Measurements from ENCODE around the gene SLX9.

SLX9 gene

GRCh38 chr21:44929799-44930542 lies 9.9 kb upstream of the SLX9 start:
- Histone ChIP-seq H3K9me3 (ENCODE audit: control insufficient read depth, insufficient read depth, low read length) (no peaks in the 10 kb centered on the region), H3K36me3 (ENCODE audit: control insufficient read depth, low read length) (no peaks in the 10 kb centered on the region), H4K20me1 (ENCODE audit: control insufficient read depth, insufficient read depth, low read depth, low read length) (peaks cover 11% of the 10 kb centered on the region), H3K79me2 (ENCODE audit: control insufficient read depth, low read length) (no peaks in the 10 kb centered on the region), H3K4me1 (ENCODE audit: control insufficient read depth, low read length) (peaks cover 77% of the 10 kb centered on the region), H3F3A (ENCODE audit: control insufficient read depth, insufficient read depth) (peaks cover 12% of the 10 kb centered on the region), H3K9me2 (replicated peaks; ENCODE audit: control insufficient read depth, low read length) (no peaks in the 10 kb centered on the region), H3K4me3 (ENCODE audit: low read length) (peak overlapping the region; percentile 61; the same call in 1 of the 2 replicates), H3K4me2 (ENCODE audit: low read length) (peak overlapping the region; percentile 91), H3K27ac (ENCODE audit: low read depth, low read length) (no peak overlapping the region), H3K27me3 (ENCODE audit: control insufficient read depth, low read length) (peaks cover 92% of the 10 kb centered on the region)
- no peak for TF ChIP-seq EZH2phosphoT487 (IDR thresholded peaks at IDR 0.05; ENCODE audit: borderline replicate concordance, low read length)
- TF ChIP-seq, protein P1, sequence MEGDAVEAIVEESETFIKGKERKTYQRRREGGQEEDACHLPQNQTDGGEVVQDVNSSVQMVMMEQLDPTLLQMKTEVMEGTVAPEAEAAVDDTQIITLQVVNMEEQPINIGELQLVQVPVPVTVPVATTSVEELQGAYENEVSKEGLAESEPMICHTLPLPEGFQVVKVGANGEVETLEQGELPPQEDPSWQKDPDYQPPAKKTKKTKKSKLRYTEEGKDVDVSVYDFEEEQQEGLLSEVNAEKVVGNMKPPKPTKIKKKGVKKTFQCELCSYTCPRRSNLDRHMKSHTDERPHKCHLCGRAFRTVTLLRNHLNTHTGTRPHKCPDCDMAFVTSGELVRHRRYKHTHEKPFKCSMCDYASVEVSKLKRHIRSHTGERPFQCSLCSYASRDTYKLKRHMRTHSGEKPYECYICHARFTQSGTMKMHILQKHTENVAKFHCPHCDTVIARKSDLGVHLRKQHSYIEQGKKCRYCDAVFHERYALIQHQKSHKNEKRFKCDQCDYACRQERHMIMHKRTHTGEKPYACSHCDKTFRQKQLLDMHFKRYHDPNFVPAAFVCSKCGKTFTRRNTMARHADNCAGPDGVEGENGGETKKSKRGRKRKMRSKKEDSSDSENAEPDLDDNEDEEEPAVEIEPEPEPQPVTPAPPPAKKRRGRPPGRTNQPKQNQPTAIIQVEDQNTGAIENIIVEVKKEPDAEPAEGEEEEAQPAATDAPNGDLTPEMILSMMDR (IDR thresholded peaks at IDR 0.05; ENCODE audit: low read depth, low read length, poor library complexity, severe bottlenecking), result no peak

- Histone ChIP-seq H3K79me2 (ENCODE audit: control insufficient read depth, low read length) (no peaks in the 10 kb centered on the region), H3K4me2 (ENCODE audit: low read length) (peak overlapping the region; percentile 91), H4K20me1 (ENCODE audit: control insufficient read depth, insufficient read depth, low read depth, low read length) (peaks cover 11% of the 10 kb centered on the region), H3K9me3 (ENCODE audit: control insufficient read depth, insufficient read depth, low read length) (no peaks in the 10 kb centered on the region), H3K9me2 (replicated peaks; ENCODE audit: control insufficient read depth, low read length) (no peaks in the 10 kb centered on the region), H3K27ac (ENCODE audit: low read depth, low read length) (peak overlapping the region; percentile 44), H3F3A (ENCODE audit: control insufficient read depth, insufficient read depth) (peaks cover 10% of the 10 kb centered on the region), H3K27me3 (ENCODE audit: control insufficient read depth, low read length) (peaks cover 93% of the 10 kb centered on the region), H3K4me3 (ENCODE audit: low read length) (peak overlapping the region; percentile 61), H3K4me1 (ENCODE audit: control insufficient read depth, low read length) (peaks cover 71% of the 10 kb centered on the region), H3K36me3 (ENCODE audit: control insufficient read depth, low read length) (no peaks in the 10 kb centered on the region)
- TF ChIP-seq, protein P1 (IDR thresholded peaks at IDR 0.05; ENCODE audit: low read depth, low read length, poor library complexity, severe bottlenecking), result no peak
- no peak for TF ChIP-seq EZH2phosphoT487 (IDR thresholded peaks at IDR 0.05; ENCODE audit: borderline replicate concordance, low read length)
Observed at GRCh38 chr21:44930543-44930981, 9.3 kb upstream of the SLX9 start.

GRCh38 chr21:44931137-44931500 lies 8.7 kb upstream of the SLX9 start:
- peaks cover 67% of the 10 kb centered on the region for H3K4me1 ChIP-seq (ENCODE audit: control insufficient read depth, low read length)
- H3K79me2 ChIP-seq (ENCODE audit: control insufficient read depth, low read length), result no peaks in the 10 kb centered on the region
- H3K9me3 ChIP-seq (ENCODE audit: control insufficient read depth, insufficient read depth, low read length), result no peaks in the 10 kb centered on the region
- H3K9me2 ChIP-seq (replicated peaks; ENCODE audit: control insufficient read depth, low read length), result no peaks in the 10 kb centered on the region
- H3K4me2 ChIP-seq (ENCODE audit: low read length), result peak overlapping the region; percentile 91
- H3K27ac ChIP-seq (ENCODE audit: low read depth, low read length), result peak overlapping the region; percentile 44
- H3K4me3 ChIP-seq (ENCODE audit: low read length), result peak overlapping the region; percentile 61
- TF ChIP-seq, protein P1 (IDR thresholded peaks at IDR 0.05; ENCODE audit: low read depth, low read length, poor library complexity, severe bottlenecking), result no peak
- TF ChIP-seq EZH2phosphoT487 (IDR thresholded peaks at IDR 0.05; ENCODE audit: borderline replicate concordance, low read length), result peak; percentile 89; the same call in 1 of the 2 replicates
- H3F3A ChIP-seq (ENCODE audit: control insufficient read depth, insufficient read depth), result peaks cover 10% of the 10 kb centered on the region
- no peaks in the 10 kb centered on the region for H3K36me3 ChIP-seq (ENCODE audit: control insufficient read depth, low read length)
- H4K20me1 ChIP-seq (ENCODE audit: control insufficient read depth, insufficient read depth, low read depth, low read length), result peaks cover 11% of the 10 kb centered on the region
- H3K27me3 ChIP-seq (ENCODE audit: control insufficient read depth, low read length), result peaks cover 93% of the 10 kb centered on the region
